Naive B cell (primary cell): ENCODE results near the gene NOD2. TPM values are rescaled to one million over a fixed set of nuclear protein-coding genes. Genes with fewer than 3 reads are reported as not detected.

ENCODE experiments used
- ATAC-seq, 2 donors: fragments of 150-1000 bp; cut with Tn5 transposase; 2 replicates each; pipeline ENCODE4 v1.10.0; 2021; ENCODE audit warnings: low read depth in 2 of 2, mild to moderate bottlenecking in 2 of 2, moderate library complexity in 2 of 2
- DNase-seq: peaks from one replicate; pipeline ENCODE4 v3.0.0; 2022
- H3K27ac Mint-ChIP-seq, 6 donors: one replicate each; pipeline ENCODE4 v1.8.0; 2020 to 2022; ENCODE audit warnings: mild to moderate bottlenecking in 6 of 6, mixed read lengths in 6 of 6, moderate library complexity in 5 of 6, inconsistent platforms in 2 of 6
- H3K27me3 Mint-ChIP-seq, 3 donors: one replicate each; pipeline ENCODE4 v1.8.0; 2021 to 2022; ENCODE audit warnings: mixed read lengths in 3 of 3, mild to moderate bottlenecking in 1 of 3
- H3K36me3 Mint-ChIP-seq, 2 donors: one replicate each; pipeline ENCODE4 v1.8.0; 2020 to 2022; ENCODE audit warnings: mixed read lengths in 2 of 2, inconsistent platforms in 1 of 2, mild to moderate bottlenecking in 1 of 2
- H3K4me1 Mint-ChIP-seq, 3 donors: one replicate each; pipeline ENCODE4 v1.8.0; 2020 to 2022; ENCODE audit warnings: mixed read lengths in 3 of 3, inconsistent platforms in 1 of 3, mild to moderate bottlenecking in 1 of 3, moderate library complexity in 1 of 3
- H3K4me3 Mint-ChIP-seq, 8 donors: one replicate each; pipeline ENCODE4 v1.8.0; 2020 to 2022; ENCODE audit warnings: mild to moderate bottlenecking in 8 of 8, mixed read lengths in 8 of 8, moderate library complexity in 8 of 8, inconsistent platforms in 2 of 8
- H3K9me3 Mint-ChIP-seq, 7 donors: one replicate each; pipeline ENCODE4 v1.8.0; 2020 to 2022; ENCODE audit warnings: mixed read lengths in 7 of 7, mild to moderate bottlenecking in 5 of 7, inconsistent platforms in 2 of 7, moderate library complexity in 1 of 7
- polyA plus RNA-seq, 6 donors: library from polyadenylated mRNA; unstranded; fragments of 300-500 nt; fragmentation: Illumina TruSeq; gene quantifications; one replicate each; pipeline ENCODE4 v1.2.3, GENCODE V29; 2021; ENCODE audit warnings: low read depth in 6 of 6

NOD2 gene
- polyA plus RNA-seq, 6 donors from 2014 or later = 0.07 to 0.25 (median 0.16) TPM; not detected in 2

DNA sequence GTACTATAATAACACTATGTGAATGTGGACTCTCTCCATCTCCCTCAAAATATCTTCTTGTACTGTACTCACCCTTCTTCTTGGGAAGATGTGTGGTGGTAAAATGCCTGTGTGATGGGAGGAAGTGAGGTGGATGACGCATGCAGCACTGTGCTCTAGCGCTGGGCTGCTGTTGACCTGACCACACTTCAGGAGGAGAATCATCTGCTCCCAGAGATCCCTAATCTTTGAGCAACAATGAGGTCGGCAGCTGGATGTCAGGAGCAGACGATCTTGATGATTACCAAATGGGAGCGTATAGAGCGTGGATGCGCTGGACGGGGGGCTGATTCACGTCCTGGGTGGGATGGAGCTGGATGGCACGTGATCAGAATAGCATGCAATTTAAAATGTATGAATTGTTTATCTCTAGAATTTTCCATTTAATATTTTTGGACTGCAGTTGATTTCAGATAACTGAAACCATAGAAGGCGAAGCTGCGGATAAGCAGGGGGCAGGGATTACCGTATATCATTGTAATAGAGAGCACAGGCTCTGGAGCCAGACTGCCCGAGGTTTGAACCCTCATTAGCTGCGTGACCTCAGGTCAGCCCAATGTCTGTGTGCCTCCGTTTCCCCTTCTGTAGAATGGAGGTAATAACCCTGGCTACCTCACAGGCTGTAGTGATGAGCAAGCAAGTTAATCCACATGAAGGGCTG, 24.8 kb downstream of the NOD2 start:
- Mint-ChIP-seq H3K9me3 (peaks cover 0 to 10% (median 1%) of the 10 kb centered on the region in 7 donors), H3K4me3 (no peak overlapping the region), H3K27ac (peak overlapping the region in 1 of 6 donors; percentile 4), H3K27me3 (no peaks in the 10 kb centered on the region), H3K36me3 (peaks cover 0 to 8% of the 10 kb centered on the region in 2 donors), H3K4me1 (peaks cover 0 to 5% (median 0%) of the 10 kb centered on the region in 3 donors)
- DNase-seq (no peak), ATAC-seq (no peak)

DNA sequence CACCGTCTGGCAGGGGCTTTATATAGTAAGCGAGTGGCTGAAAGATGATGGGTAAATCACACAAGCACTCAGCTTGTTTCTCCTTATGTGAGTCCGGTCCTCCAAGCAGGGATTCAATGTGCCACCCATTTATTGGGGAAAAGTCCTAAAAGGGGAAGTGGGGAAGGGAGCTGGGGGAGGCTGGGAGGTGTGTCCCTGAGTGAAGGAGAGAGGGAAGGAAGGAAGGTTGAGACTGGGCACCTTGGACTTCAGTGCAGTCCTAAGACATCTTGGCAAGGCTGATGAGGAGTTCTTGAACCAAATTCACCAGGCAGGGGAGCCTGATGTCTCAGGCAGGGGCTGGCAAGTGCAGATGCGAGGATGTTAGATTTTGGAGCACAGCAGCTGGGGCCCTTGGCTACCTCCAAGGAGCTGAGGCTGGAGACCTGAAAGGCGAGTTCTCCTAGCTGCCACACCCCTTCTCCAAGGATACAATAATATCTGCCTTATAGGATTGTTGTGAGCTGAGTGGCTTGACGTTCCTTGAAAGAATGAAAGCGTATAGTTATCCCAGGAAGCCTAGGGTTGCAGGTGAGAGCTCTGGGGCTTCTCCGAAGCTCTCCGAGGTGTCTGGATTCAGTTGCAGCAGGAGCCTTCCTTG, 25.5 kb downstream of the NOD2 start:
- H3K27me3 Mint-ChIP-seq = no peaks in the 10 kb centered on the region
- peaks cover 0 to 17% (median 3%) of the 10 kb centered on the region in 7 donors for H3K9me3 Mint-ChIP-seq
- no peak for ATAC-seq
- H3K4me1 Mint-ChIP-seq = peaks cover 0 to 5% (median 0%) of the 10 kb centered on the region in 3 donors
- peaks cover under 1 to 8% of the 10 kb centered on the region in 2 donors for H3K36me3 Mint-ChIP-seq
- H3K27ac Mint-ChIP-seq = no peak overlapping the region
- no peak for DNase-seq
- no peak overlapping the region for H3K4me3 Mint-ChIP-seq

DNA sequence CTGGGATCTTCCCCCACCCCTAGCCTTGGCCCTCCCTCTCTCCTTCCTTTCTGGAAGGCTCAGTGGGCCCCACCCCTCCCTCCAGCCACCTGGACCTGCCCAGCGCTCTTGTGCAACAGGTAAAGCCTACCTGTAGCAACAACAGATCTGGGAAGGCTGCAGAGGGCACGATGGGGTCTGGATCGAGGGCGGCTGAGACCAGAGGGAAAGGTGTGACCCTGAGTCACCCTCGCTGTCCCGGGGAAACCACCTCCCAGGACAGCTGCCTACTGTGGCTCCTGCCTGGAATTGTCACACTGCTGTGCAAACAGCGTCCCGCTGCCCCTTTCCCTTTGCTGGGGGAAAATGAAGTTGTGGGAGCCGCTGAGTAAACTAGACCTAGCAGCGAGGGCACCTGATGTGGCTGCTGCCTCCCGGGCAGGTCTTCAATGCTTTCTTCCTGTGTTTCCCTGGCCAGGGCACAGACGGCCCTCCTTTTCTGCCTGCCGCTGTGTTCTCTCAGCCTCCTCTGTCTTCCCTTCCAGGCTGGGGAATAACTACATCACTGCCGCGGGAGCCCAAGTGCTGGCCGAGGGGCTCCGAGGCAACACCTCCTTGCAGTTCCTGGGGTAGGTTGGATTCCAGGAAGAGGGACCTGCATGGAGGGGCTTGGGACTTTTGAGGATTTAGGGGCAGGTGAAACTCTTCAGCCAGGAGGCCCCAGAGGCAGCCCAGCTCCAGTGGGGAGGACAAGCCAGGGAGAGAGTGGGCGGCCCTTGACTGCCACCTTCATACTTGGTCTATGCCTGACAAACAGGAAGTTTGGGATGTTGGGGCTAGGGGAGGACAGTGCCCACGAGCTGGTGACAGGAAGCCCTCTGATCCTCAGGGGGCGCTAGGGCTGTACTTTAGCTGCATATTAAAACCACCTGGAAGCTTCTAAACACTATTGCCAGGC, 26.3 kb downstream of the NOD2 start:
- H3K4me1 Mint-ChIP-seq = peaks cover 0 to 5% (median 0%) of the 10 kb centered on the region in 3 donors
- ATAC-seq (no peak), DNase-seq (no peak)
- peaks cover 7 to 8% of the 10 kb centered on the region in 2 donors for H3K36me3 Mint-ChIP-seq
- H3K27ac Mint-ChIP-seq = peak overlapping the region in 2 of 6 donors; percentile 61 to 62
- no peak overlapping the region for H3K4me3 Mint-ChIP-seq
- H3K27me3 Mint-ChIP-seq = no peaks in the 10 kb centered on the region
- peaks cover 4 to 25% (median 11%) of the 10 kb centered on the region in 7 donors for H3K9me3 Mint-ChIP-seq

DNA sequence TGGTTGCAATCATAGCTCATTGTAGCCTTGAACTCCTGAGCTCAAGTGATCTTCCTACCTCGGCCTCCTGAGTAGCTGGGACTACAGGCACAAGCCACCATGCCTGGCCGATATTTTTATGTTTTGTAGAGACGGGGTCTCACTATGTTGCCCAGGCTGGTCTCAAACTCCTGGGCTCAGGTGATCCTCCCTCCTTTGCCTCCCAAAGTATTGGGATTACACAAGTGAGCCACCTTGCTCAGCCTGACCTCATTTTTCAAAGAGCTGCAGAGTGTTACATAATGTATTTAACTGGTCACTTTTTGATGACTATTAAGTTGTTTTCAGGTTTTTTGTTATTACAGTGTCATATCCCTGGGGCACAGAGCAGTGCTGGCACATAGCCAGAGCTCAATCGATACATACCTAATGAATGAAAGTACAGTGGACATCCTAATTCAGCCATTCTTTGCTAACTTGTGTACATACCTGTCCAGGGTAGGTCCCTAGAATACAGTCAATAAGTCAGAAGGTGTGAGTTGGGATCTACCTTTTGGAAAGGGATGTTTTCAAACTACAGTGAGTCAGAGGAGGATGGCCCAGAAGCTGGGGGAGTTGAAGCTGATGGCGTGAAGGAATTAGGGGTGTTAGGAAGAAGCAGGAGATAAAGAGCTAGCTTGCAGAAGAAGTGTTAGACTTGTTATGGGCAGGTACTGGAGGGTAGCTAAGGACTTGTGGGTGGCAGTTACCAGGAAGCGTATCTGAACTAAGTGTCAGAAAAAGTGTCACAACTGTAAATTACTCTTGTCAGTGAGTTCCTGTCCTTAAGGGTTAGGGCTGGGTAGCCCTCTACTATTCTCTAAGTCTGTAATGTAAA, 28.4 kb downstream of the NOD2 start:
- peaks cover 7 to 8% of the 10 kb centered on the region in 2 donors for H3K36me3 Mint-ChIP-seq
- H3K27ac Mint-ChIP-seq = no peak overlapping the region
- no peaks in the 10 kb centered on the region for H3K27me3 Mint-ChIP-seq
- peaks cover 5 to 30% (median 14%) of the 10 kb centered on the region in 7 donors for H3K9me3 Mint-ChIP-seq
- H3K4me3 Mint-ChIP-seq = no peak overlapping the region
- H3K4me1 Mint-ChIP-seq = peaks cover 0 to 5% (median 0%) of the 10 kb centered on the region in 3 donors
- ATAC-seq (no peak), DNase-seq (no peak)

DNA sequence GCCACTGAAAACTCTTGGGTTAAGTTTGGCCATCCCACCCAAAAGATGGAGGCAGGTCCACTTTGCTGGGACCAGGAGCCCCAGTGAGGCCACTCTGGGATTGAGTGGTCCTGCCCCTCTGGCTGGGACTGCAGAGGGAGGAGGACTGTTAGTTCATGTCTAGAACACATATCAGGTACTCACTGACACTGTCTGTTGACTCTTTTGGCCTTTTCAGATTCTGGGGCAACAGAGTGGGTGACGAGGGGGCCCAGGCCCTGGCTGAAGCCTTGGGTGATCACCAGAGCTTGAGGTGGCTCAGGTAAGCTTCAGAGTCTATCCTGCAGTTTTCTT, 29.0 kb downstream of the NOD2 start:
- Mint-ChIP-seq H3K36me3 (peaks cover 7 to 8% of the 10 kb centered on the region in 2 donors), H3K27me3 (no peaks in the 10 kb centered on the region), H3K27ac (no peak overlapping the region), H3K9me3 (peaks cover 5 to 30% (median 14%) of the 10 kb centered on the region in 7 donors), H3K4me1 (peaks cover 0 to 5% (median 0%) of the 10 kb centered on the region in 3 donors), H3K4me3 (no peak overlapping the region)
- DNase-seq (no peak), ATAC-seq (no peak)

DNA sequence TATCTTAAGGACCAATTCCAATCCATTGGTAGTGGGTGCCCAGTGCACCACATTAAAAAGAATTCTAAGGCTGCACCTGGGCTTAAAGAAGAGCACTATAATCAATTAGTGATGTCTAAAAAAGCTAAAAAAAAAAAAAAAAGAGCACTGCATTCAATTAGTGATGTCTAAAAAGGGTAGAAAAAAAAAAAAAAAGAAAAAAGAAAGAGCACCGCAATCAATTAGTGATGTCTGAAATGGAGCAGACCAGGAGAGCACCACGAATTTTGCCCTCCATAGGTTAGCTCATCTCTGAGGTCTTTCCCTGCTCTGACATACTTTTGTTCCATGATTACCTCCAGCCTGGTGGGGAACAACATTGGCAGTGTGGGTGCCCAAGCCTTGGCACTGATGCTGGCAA, 29.6 kb downstream of the NOD2 start:
- Mint-ChIP-seq H3K27ac (no peak overlapping the region), H3K27me3 (no peaks in the 10 kb centered on the region), H3K36me3 (peaks cover 7 to 8% of the 10 kb centered on the region in 2 donors), H3K4me1 (peaks cover 0 to 5% (median 0%) of the 10 kb centered on the region in 3 donors), H3K4me3 (no peak overlapping the region), H3K9me3 (peaks cover 5 to 30% (median 14%) of the 10 kb centered on the region in 7 donors)
- no peak for ATAC-seq
- no peak for DNase-seq

DNA sequence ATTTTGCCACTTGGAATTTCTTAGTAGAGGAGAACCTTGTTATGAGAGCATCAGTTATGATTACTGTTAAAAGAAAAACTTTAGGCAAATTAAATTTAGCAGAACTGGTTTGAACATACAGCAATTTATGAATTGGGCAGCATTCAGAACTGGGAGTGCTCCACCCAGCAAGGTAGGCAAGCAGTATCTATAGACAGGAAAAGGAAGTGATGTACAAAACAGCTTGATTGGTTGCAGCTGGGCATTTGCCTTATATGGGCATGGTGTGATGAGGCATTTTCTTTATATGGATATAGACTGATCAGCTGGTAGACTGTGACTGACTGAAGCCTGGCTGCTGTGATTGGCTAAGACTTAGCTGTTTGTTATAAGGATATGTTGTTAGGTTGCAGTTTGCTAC, 30.9 kb downstream of the NOD2 start:
- Mint-ChIP-seq H3K4me3 (no peak overlapping the region), H3K27ac (no peak overlapping the region), H3K9me3 (peaks cover 5 to 30% (median 14%) of the 10 kb centered on the region in 7 donors), H3K27me3 (no peaks in the 10 kb centered on the region), H3K36me3 (peaks cover 7 to 8% of the 10 kb centered on the region in 2 donors), H3K4me1 (peaks cover 0 to 5% (median 0%) of the 10 kb centered on the region in 3 donors)
- ATAC-seq = peak; percentile 58 to 65
- DNase-seq = no peak

DNA sequence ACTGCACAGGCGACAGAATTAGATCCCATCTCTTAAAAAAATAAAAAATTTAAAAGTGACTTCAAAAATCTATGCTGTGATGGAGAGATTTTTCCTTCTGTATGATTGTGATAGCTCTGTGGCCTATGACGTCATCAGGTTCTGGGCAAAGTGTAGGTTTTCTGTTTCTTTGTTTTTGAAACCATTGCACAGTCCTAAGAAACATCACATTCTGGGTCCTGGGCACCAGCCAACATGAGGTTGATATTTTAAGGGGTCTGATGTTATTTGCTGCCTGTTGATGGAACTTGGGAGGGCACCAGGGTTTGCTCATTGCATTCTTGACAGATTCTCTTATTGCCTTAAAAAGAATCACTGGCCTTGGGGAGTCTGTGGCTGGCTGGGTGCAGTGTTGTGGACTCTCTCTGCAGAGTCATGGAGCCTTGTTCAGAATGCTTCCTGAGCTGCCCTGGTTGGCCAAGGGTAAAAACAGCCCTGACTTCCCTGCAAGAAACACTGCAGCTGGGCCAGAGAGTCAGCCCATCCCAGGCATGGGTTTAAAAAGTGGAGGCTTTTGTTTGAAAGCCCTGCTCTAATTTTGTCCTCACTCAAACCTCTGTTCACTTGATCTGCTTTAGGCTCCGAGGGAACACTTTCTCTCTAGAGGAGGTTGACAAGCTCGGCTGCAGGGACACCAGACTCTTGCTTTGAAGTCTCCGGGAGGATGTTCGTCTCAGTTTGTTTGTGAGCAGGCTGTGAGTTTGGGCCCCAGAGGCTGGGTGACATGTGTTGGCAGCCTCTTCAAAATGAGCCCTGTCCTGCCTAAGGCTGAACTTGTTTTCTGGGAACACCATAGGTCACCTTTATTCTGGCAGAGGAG, 38.0 kb downstream of the NOD2 start:
- DNase-seq (no peak), ATAC-seq (no peak)
- Mint-ChIP-seq H3K36me3 (peaks cover 5 to 9% of the 10 kb centered on the region in 2 donors), H3K9me3 (peaks cover 0 to 4% (median 0%) of the 10 kb centered on the region in 7 donors), H3K4me3 (no peak overlapping the region), H3K27me3 (no peaks in the 10 kb centered on the region), H3K4me1 (peaks cover 15 to 16% (median 15%) of the 10 kb centered on the region in 3 donors), H3K27ac (no peak overlapping the region)

DNA sequence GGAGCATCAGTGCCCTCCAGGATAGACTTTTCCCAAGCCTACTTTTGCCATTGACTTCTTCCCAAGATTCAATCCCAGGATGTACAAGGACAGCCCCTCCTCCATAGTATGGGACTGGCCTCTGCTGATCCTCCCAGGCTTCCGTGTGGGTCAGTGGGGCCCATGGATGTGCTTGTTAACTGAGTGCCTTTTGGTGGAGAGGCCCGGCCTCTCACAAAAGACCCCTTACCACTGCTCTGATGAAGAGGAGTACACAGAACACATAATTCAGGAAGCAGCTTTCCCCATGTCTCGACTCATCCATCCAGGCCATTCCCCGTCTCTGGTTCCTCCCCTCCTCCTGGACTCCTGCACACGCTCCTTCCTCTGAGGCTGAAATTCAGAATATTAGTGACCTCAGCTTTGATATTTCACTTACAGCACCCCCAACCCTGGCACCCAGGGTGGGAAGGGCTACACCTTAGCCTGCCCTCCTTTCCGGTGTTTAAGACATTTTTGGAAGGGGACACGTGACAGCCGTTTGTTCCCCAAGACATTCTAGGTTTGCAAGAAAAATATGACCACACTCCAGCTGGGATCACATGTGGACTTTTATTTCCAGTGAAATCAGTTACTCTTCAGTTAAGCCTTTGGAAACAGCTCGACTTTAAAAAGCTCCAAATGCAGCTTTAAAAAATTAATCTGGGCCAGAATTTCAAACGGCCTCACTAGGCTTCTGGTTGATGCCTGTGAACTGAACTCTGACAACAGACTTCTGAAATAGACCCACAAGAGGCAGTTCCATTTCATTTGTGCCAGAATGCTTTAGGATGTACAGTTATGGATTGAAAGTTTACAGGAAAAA, 38.8 kb downstream of the NOD2 start:
- H3K27ac Mint-ChIP-seq = peak overlapping the region in 1 of 6 donors; percentile 79
- no peak for ATAC-seq
- no peak for DNase-seq
- peaks cover 6 to 9% of the 10 kb centered on the region in 2 donors for H3K36me3 Mint-ChIP-seq
- H3K4me3 Mint-ChIP-seq = peak overlapping the region in 1 of 8 donors; percentile 51
- H3K27me3 Mint-ChIP-seq = no peaks in the 10 kb centered on the region
- peaks cover 22 to 25% (median 22%) of the 10 kb centered on the region in 3 donors for H3K4me1 Mint-ChIP-seq
- H3K9me3 Mint-ChIP-seq = peaks cover 0 to 4% (median 0%) of the 10 kb centered on the region in 7 donors

DNA sequence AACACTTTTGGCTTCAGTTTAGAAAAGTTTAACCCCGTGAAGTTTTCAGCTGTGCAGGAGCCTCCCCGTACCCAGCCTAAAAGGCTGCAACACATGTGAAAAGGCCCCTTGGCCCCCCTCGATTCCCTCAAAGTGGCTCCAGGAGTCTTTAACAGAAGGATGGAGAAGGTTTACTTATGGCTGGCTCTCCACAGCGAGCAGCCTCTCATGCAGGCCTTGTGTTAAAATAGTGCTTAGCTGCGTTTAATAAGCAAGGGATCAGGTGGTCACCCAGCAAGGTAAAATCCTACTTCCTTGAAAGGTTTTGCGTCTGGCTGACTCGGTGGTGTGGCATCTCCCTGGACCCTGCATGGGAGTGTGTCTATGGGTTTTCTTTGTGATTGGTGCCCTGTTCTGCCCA, 40.1 kb downstream of the NOD2 start:
- DNase-seq (no peak), ATAC-seq (no peak)
- H3K27ac Mint-ChIP-seq = no peak overlapping the region
- H3K4me3 Mint-ChIP-seq = no peak overlapping the region
- peaks cover 0 to 4% (median 0%) of the 10 kb centered on the region in 7 donors for H3K9me3 Mint-ChIP-seq
- peaks cover 24 to 26% (median 25%) of the 10 kb centered on the region in 3 donors for H3K4me1 Mint-ChIP-seq
- no peaks in the 10 kb centered on the region for H3K27me3 Mint-ChIP-seq
- H3K36me3 Mint-ChIP-seq = peaks cover 6 to 9% of the 10 kb centered on the region in 2 donors

DNA sequence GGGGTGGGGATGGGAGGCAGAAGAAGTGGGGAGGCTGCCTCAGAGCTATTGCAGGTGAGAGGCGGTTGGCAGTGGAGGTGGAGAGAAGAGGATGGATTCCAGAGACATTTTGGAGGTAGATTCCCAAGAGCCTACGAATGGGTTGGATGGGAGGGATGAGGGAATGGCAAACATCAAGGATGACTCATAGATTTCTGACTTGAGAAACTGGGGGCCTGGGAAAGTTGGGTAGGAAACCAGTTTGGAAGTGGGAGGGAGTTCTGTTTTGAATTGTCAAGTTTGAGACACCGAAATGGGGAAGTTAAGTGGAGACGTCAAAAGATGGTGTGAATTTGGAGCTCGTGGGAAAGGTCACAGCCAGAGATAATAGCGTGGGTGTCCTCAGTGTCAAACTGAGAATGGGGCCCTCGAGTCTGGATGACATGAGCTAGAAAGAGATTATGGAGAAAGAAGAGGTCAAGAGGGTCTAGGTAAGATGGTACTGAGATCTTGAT, 42.3 kb downstream of the NOD2 start:
- DNase-seq (no peak), ATAC-seq (peak in 1 of 2 donors; percentile 32)
- no peaks in the 10 kb centered on the region for H3K27me3 Mint-ChIP-seq
- H3K36me3 Mint-ChIP-seq = peaks cover 14 to 21% of the 10 kb centered on the region in 2 donors
- peaks cover 25 to 30% (median 28%) of the 10 kb centered on the region in 3 donors for H3K4me1 Mint-ChIP-seq
- H3K9me3 Mint-ChIP-seq = peaks cover 0 to 4% (median 0%) of the 10 kb centered on the region in 7 donors
- H3K4me3 Mint-ChIP-seq = no peak overlapping the region
- peak overlapping the region in 3 of 6 donors; percentile 12 to 69 (median 27) for H3K27ac Mint-ChIP-seq
